Duodenal mucosa (tissue), 2 donors: ENCODE results near the gene ELOF1.

Experiments used
- H3K27ac ChIP-seq: one replicate; pipeline ENCODE4 v1.7.0; 2013; ENCODE audit warnings: low read depth, low read length
- H3K27me3 ChIP-seq, 2 donors: one replicate each; pipeline ENCODE4 v1.7.0; 2013; ENCODE audit warnings: low read length in 2 of 2, control low read depth in 1 of 2; ENCODE audit not compliant: insufficient read depth in 2 of 2, control insufficient read depth in 1 of 2
- H3K36me3 ChIP-seq, 2 donors: one replicate each; pipeline ENCODE4 v1.7.0; 2013; ENCODE audit warnings: low read length in 2 of 2, control low read depth in 1 of 2; ENCODE audit not compliant: insufficient read depth in 2 of 2, control insufficient read depth in 1 of 2
- H3K4me1 ChIP-seq, 2 donors: one replicate each; pipeline ENCODE4 v1.7.0; 2013; ENCODE audit warnings: low read length in 2 of 2, control low read depth in 1 of 2; ENCODE audit not compliant: insufficient read depth in 2 of 2, control insufficient read depth in 1 of 2
- H3K4me3 ChIP-seq, 2 donors: one replicate each; pipeline ENCODE4 v1.7.0; 2013; ENCODE audit warnings: low read length in 2 of 2, low read depth in 1 of 2
- H3K9ac ChIP-seq, 2 donors: one replicate each; pipeline ENCODE4 v1.7.0; 2013; ENCODE audit warnings: low read length in 2 of 2, low read depth in 1 of 2
- H3K9me3 ChIP-seq, 2 donors: one replicate each; pipeline ENCODE4 v1.7.0; 2013; ENCODE audit warnings: low read length in 2 of 2, control low read depth in 1 of 2; ENCODE audit not compliant: control insufficient read depth in 1 of 2

Gene ELOF1

DNA sequence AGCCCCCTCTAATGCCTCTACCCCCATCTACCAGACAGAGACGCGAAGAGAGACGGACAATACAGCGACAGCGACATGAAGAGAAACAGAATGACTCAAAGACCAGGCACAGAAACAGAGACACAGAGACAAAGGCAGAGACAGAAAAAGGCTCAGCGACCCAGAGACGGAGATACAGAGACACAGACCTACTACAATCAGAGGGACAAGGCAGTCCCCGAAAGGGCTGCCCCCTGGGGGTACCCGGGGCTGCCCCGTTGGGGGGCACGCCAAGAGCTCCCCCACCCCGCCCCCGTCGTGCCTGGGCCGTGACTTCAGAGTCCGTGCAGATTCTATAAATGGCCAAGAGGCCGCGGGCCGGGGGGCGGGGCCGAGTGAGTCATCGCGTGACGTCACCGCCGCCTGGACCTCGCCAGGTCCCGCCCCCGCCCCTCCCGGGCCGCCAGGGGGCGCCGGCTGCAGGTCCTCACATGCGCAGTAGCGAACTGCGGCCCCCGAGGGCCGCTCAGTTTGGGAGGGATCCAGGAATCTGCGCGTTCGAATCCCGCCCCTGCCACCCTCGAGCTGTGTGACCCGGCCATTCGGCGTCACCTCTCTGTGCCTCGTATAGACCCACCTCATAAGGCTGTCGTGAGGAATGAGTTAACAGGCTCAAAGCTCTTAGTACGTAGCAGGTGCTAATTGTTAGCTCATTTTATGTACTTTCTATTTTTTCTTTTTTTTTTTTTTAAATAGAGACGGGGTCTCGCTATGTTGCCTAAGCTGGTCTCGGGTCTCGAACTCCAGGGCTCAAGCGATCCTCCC lies 23.0 kb downstream of the ELOF1 start:
- Histone ChIP-seq H3K4me1 (peaks cover 0 to 9% of the 10 kb centered on the region in 2 donors), H3K4me3 (peak overlapping the region; percentile 58 to 59), H3K27ac (peak overlapping the region; percentile 66), H3K36me3 (no peaks in the 10 kb centered on the region), H3K9me3 (no peaks in the 10 kb centered on the region), H3K27me3 (peaks cover 5 to 21% of the 10 kb centered on the region in 2 donors), H3K9ac (peak overlapping the region; percentile 28 to 73)

GRCh38 chr19:11534948-11535347 lies 24.1 kb downstream of the ELOF1 start:
- Histone ChIP-seq H3K4me1 (peaks cover 0 to 9% of the 10 kb centered on the region in 2 donors), H3K27me3 (peaks cover 5 to 13% of the 10 kb centered on the region in 2 donors), H3K9ac (no peak overlapping the region), H3K4me3 (no peak overlapping the region), H3K9me3 (no peaks in the 10 kb centered on the region), H3K36me3 (no peaks in the 10 kb centered on the region), H3K27ac (no peak overlapping the region)

- H3K27ac ChIP-seq, result no peak overlapping the region
- H3K4me1 ChIP-seq, result peaks cover 0 to 9% of the 10 kb centered on the region in 2 donors
- H3K9me3 ChIP-seq, result no peaks in the 10 kb centered on the region
- peaks cover 5 to 12% of the 10 kb centered on the region in 2 donors for H3K27me3 ChIP-seq
- H3K9ac ChIP-seq, result no peak overlapping the region
- no peaks in the 10 kb centered on the region for H3K36me3 ChIP-seq
- no peak overlapping the region for H3K4me3 ChIP-seq
Observed at GRCh38 chr19:11534538-11534937, 24.5 kb downstream of the ELOF1 start.

DNA sequence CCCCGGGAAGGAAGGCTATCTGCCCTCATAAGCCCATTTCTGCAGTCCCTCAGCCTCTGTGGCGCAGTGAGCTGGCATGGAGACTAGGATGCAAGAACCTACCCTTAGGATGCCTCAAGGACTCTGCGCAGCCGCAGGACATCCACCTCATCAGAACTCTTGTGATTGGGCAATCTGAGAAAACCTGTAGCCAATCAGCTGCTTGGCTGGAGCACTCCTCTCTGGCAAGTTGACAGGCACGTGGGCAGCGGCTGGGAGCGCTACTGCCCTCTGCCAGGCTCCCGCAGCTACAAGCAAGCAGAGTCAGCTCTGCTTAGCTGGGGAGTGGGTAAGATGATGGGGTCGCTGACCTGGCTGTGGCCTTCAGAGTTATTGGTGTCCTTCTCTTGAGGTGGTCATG lies 28.6 kb downstream of the ELOF1 start:
- Histone ChIP-seq H3K36me3 (no peaks in the 10 kb centered on the region), H3K9me3 (no peaks in the 10 kb centered on the region), H3K9ac (no peak overlapping the region), H3K4me1 (peaks cover 7 to 10% of the 10 kb centered on the region in 2 donors), H3K4me3 (no peak overlapping the region), H3K27me3 (no peaks in the 10 kb centered on the region), H3K27ac (no peak overlapping the region)

DNA sequence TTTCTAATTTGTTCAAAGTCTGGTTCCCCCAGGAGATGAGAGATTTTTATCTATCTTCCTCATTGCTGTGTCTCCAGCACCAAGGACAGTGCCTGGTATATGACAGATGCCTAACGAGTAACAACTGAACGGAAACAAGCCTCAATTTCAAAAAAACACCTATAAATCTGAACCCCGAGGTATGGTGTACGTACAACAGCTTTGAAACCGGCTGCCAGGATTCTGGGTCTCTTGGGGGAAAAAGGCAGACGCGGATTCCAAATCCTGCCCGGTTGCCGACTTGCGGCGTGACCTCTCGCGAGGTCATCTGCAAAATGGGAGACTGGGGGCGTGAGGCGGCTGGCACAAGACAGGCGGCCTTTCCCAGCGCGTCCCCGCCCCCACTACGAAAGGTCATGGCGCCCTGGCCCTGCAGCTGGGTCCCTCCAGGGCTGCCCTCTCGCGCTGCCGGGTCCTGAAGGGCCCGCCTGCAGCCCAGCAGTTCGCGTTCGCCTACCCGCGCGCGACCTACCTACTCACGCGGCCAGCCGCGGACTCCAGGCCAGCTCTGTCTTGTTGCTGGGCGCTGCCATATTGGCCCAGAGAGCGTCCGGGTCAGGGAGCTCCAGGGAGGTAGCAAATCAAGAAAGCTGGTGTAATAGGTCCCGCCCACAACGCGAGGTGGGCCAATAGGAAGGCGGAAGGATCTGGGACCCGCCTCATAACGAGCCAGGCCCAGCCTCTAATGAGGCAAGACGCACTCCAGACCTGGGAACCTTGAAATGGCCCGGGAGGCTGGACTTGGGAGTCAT lies 30.3 kb downstream of the ELOF1 start, which contains the start of gene ECSIT:
Gene ECSIT, minus strand, starts transcription at position 584 of the 791 bp plus-strand sequence. CDS start 9,964 bp downstream, outside the sequence.
- Histone ChIP-seq H3K4me3 (peak within 1 kb of the TSS; percentile 97 to 99), H3K27ac (peak within 1 kb of the TSS; percentile 92), H3K9me3 (no peaks in the 10 kb centered on the region), H3K27me3 (no peaks in the 10 kb centered on the region), H3K4me1 (peaks cover 5 to 10% of the 10 kb centered on the region in 2 donors), H3K36me3 (no peaks in the 10 kb centered on the region), H3K9ac (peak within 1 kb of the TSS; percentile 65 to 82)

GRCh38 chr19:11519138-11519537 lies 39.9 kb downstream of the ELOF1 start:
- Histone ChIP-seq H3K9ac (no peak overlapping the region), H3K4me3 (no peak overlapping the region), H3K9me3 (no peaks in the 10 kb centered on the region), H3K4me1 (no peaks in the 10 kb centered on the region), H3K27ac (no peak overlapping the region), H3K36me3 (peaks cover 6 to 37% of the 10 kb centered on the region in 2 donors), H3K27me3 (no peaks in the 10 kb centered on the region)

- H3K27me3 ChIP-seq, result no peaks in the 10 kb centered on the region
- no peaks in the 10 kb centered on the region for H3K9me3 ChIP-seq
- H3K36me3 ChIP-seq, result peaks cover 14 to 55% of the 10 kb centered on the region in 2 donors
- H3K27ac ChIP-seq, result no peak overlapping the region
- H3K4me3 ChIP-seq, result no peak overlapping the region
- no peaks in the 10 kb centered on the region for H3K4me1 ChIP-seq
- no peak overlapping the region for H3K9ac ChIP-seq
Observed at GRCh38 chr19:11513946-11514345, 45.1 kb downstream of the ELOF1 start.

DNA sequence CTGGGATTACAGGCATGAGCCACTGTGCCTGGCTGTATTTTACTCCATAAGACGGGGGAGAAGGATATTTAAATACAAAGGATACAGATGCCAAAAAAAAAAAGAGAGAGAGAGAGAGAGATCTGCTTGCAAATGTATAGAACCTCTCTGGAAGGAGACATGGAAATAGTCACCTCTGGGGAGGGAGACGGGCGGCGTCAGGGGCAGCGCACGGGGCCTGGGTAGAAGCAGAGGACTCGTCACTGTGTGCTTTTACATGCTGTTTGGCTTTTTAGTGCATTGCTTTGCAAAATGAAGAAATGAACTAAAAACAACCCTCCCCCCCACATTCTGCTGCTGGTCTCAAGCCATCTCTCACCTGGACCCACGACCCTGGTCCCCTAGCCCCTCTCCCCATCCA lies 48.6 kb downstream of the ELOF1 start:
- Histone ChIP-seq H3K27me3 (no peaks in the 10 kb centered on the region), H3K9ac (no peak overlapping the region), H3K4me3 (no peak overlapping the region), H3K4me1 (peaks cover 3 to 10% of the 10 kb centered on the region in 2 donors), H3K27ac (no peak overlapping the region), H3K9me3 (no peaks in the 10 kb centered on the region), H3K36me3 (peaks cover 10 to 32% of the 10 kb centered on the region in 2 donors)

GRCh38 chr19:11507370-11508078 lies 51.5 kb downstream of the ELOF1 start:
- H3K9me3 ChIP-seq, result no peaks in the 10 kb centered on the region
- no peak overlapping the region for H3K9ac ChIP-seq
- no peaks in the 10 kb centered on the region for H3K27me3 ChIP-seq
- no peak overlapping the region for H3K27ac ChIP-seq
- peaks cover 8 to 10% of the 10 kb centered on the region in 2 donors for H3K4me1 ChIP-seq
- H3K36me3 ChIP-seq, result peaks cover 7 to 15% of the 10 kb centered on the region in 2 donors
- no peak overlapping the region for H3K4me3 ChIP-seq
